HG03457 (cell line): ENCODE data around the gene POU6F2.
"Not testable (repeated sequence)": the region's sequence is repeated elsewhere in the genome, so short reads cannot be mapped to it uniquely, and the experiment has no call there.

Experiments
- ATAC-seq: cut with Tn5 transposase; IDR thresholded peaks from one replicate; pipeline ENCODE4 v1.9.1; 2021; ENCODE audit warnings: moderate number of reproducible peaks; ENCODE audit not compliant: unreplicated experiment

The POU6F2 gene

DNA sequence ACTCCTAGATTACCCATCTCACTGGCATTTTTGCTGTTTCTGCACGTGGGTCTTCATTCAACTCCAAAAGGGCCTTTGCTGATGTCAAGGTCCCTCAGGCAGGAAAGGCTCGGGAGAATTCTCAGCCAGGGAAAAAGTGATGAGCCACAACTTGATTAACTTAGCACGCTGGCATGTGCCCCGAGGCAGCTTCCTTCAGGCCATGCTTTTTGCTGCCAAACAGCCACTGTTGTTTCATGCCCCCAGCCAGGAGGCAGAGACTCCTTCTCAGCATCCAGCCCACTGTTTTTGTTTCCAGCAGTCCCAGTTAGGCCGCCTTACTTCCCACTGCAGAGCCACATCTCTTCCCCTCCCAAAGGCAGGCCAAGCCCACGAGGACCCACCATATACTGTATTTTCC is 322.0 kb downstream of the POU6F2 start:
- no peak for ATAC-seq

DNA sequence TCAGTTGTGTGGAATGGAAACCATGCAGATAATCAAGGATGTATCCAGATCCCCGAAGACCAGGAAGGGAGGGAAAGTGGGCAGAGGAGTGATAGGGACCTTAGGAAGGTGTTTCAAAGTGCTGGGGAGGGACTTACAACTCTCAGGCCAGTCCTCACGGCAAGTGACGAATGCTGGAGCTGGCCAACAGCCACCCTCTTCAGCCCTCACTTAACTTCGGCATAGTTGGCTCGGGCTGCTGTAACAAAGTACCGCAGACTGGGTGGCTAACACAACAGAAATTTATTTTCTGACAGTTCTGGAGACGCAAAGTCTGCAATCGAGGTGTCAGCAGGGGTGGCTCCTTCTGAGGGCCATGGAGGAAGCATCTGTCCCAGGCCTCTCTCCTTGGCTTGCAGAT is 322.6 kb downstream of the POU6F2 start:
- no peak for ATAC-seq

DNA sequence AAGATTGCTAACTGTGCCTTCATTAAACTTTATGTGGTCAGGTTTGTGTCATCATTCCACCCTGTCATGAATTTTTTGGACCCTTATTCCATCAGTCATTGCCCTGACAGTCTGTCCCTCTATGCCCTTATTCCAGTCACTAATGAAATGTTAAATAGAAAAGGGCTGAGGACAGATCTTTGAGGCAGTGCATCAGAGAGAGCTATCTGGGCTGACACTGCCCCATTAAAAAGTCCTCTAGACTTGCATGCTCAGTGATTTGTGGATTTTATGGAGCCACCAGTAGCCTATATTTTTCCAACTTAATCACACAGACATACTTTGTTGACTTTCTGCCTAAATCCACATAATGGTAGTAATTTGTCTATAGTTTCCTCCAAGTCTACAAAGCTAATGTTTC is 323.8 kb downstream of the POU6F2 start:
- no peak for ATAC-seq

DNA sequence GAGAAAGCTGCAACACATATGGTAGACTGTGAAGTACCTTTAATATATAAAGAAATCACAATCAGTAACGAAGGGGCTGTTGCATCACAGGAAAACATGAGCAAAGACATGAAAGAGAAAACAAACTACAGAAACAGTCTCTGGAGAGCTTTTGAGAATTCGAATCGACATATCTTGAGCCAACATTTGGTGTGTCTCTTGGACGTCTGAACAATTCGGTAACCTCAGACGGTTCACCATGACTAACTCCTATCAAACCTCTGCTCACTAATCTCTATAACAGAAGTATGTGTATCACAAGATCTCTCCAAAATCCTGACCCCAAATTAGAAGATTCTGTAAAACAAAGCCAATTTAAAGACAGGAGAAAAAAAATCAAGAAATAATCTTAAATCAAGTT is 326.5 kb downstream of the POU6F2 start:
- no peak for ATAC-seq

DNA sequence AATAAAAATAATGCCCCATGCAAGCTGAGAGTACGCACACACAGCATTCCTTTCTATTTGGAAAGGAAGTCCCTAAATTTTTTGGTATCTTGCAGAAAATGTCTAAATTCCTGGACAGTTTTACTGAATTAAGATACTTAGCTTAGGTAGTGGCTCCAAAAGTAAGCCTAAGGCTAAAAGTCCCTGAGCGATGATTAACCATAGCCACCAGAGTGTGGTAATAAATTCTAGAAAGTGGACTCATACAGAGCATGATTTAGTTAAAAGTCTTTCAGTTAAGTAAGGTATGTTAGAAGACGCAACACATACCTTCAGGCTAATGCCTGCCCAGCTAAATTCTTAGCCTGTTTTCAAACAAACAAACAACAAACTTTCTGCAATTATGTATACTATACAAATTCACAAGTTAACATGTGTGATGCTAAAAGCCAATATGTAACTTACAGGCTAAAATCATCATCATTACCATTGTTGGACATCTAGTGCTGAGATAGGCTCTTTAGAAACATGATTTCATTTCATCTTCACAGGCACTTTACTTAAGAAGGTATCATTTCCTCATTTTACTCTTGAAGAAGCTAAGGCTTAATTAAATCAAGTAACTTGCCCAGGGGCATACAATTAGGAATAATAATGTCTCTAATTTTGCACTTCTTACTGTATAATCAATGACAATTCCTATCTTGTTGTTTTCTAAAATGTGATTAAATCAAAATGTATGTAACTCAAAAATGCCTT is 327.1 kb downstream of the POU6F2 start:
- no peak for ATAC-seq

DNA sequence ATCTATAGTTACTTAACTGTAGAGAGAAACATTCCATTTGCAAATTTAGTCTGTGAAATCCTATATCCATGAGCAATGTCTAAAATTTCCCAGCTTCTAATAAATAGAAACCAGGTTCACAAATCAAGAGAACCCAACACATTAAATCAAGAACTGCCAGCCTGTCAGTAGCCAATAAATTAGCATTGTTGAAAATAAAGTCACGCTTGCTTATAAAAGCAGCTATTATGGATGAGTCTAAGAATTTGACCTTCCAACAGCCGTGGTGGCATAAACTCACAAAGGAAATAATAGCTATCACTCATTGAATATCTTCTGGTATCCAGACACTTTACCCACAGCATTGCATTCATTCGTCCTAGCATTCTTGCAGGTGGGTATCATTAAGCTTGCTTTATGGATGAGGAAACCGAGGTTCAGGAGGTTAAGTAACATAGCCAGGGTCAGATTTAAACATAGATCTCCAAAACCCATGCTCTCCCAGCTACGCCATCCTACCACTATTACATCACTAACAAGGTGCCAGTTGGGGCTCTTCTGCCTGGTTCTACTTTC is 328.4 kb downstream of the POU6F2 start:
- ATAC-seq: no peak

DNA sequence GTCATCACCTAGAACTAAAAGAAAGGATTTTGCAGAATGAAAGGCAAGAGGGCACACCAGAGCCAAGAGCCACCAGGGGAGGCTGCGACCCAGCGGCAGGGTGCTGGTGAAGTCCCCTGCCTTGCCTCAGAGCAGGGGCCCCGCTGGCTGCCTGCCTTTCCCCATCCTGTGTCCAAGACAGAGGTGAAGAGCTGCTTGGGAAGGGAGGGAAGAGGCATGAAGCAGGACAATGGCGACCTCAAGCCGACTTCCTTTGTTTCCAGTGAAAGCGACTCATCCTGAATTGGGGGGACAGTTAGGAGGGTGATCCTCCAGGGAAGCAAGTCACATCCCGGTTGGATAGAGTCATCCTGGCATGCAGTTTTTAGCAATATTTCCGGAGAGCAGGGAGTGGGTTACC is 333.0 kb downstream of the POU6F2 start:
- ATAC-seq: no peak

DNA sequence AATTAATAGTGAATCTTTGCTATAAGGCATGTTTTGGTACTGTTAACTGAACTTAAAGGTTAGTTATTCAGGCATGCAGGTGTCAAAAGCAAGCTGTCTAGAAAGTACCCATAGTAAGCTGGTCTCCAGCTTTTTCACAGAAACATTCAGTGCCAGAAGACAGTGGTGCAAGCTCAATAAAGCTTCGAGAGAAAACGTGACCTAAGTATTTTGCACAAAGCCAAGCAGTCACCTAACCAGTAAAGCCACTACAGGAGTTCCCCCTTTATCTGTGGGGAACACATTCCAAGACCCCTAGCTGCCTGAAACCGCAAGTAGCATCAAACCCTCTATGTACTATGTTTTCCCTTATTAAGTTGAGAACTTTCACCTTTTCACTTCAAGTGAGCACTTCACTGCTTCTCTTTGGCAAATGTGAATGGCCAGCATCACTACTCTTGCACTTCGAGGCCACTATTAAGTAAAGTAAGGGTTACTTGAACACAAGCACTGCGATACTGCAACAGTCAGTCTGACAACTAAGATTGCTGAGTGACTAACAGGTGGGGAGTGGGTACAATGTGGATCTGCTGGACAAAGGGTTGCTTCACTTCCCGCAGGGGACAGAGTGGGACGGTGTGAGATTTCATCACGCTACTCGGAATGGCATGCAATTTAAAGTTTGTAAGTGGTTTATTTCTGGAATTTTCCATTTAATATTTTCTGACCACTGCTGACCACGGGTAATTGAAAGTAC is 334.7 kb downstream of the POU6F2 start:
- no peak for ATAC-seq

DNA sequence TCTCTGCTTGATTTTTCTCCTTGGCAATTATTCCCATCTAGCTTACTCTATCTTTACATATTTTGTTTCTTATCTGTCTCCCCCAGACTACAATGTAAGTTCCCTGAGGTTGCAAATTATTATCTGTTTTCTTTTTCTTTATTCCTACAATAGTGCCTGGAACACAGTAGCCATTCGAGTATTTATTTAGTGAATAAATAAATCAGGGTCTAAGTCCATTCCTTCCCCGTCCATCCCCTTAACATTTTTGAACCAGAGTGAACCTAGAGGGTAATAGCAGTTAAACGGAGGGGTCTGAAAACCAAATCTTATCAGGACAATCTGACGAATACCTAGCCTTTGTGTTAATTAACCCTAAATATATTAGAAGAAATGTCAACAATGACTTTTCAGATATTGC is 335.7 kb downstream of the POU6F2 start:
- no peak for ATAC-seq

DNA sequence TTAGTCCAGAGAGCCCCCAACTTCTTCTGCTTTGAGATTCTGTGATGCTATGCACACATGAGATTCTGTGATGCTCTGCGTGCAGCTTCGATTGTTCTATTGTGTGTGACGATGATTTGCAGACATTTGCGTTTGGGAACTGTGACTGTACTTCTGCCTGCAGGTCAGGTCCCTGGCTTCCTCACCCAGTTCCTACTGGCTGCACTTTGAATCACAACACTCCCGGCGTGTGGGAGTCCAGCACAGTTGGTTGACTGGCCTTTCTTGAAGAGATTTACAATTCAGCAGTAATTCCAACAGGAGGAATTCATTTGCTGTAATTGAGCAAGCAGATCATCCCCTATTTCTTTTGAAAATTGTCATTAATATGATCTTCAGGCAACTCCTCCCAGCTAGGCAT is 336.3 kb downstream of the POU6F2 start:
- ATAC-seq: no peak

DNA sequence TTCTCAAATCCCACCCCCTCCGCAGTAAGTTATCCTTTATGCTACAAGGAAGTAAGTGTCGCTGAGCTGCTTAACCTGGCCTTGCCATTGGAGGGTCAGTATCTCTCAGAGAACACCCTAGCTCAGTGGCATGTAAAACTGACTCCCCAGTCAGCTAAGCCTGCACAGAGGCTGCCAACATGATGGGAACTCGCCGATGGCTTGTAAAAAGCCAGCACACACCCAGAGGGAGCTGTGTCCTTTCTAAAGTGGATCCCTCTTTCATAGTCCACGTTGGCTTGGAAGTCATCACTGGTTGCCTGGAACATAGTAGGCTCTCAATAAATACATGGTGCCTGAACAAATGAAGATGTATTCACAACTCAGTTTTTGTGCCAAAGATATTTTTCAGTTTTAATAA is 339.4 kb downstream of the POU6F2 start:
- ATAC-seq: no peak

DNA sequence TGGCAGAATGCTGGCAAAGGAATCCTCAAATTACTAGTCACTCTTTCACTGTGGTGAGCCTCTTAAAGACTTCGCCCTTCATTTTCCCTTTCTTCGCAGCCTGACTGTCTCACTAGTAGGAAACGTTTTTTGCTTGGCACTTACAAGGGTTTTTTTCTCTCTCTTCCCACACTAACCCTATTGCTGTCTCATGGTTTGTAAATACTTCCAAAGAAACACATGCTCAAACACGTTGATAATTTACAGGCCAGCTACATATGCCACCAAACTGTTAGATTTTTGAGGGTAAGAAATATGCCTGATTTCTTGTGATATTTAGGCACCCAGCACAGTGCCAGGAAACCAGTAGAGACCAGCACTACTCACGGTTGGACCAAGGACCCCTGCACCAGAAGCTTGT is 340.2 kb downstream of the POU6F2 start:
- ATAC-seq: no peak

DNA sequence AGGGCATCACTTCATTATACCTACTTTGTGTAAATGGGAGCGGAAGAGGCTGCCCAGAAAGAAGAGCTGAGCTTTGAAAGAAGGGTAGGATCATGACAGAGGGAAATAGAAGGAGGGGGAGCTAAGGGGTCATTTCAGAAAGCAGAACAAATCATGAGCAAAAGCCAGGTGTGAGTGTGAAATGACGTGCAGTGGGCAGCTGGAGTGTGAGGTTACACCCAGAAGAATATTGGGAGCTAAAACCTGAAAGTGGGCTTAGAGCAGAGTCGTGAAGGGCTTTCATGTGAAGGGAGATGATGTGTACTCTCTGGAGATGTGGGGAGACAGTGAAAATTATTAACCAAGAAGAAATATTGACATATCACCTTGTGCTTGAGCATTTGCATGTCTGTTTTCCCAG is 343.5 kb downstream of the POU6F2 start:
- no peak for ATAC-seq

DNA sequence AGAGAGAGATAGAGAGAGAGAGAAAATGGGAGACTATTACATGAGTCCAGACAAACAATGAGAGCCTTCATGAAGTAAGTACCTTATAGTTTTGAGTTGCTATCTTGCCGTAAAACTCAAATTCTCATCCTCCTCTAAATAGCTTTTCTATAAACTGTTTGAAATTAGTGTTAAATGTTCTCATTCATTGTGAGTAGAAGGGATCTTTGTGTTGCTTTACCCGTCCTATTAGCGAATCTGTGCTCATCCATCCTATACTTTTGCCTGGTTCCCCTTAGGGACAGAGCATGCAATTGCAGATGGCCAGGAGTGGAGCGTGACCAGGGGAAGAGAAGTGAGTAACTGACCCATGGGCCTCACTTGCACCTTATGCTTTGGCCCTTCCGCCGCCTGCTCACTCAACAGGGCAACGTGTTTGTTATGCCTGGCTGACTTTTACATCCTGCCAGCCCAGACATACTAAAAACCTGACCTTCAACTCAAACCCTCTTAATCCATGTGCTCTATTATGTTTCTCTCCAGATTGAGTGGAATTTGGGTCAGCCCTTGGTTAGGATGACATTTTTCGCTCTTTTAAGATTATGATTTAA is 344.3 kb downstream of the POU6F2 start:
- ATAC-seq: no peak

DNA sequence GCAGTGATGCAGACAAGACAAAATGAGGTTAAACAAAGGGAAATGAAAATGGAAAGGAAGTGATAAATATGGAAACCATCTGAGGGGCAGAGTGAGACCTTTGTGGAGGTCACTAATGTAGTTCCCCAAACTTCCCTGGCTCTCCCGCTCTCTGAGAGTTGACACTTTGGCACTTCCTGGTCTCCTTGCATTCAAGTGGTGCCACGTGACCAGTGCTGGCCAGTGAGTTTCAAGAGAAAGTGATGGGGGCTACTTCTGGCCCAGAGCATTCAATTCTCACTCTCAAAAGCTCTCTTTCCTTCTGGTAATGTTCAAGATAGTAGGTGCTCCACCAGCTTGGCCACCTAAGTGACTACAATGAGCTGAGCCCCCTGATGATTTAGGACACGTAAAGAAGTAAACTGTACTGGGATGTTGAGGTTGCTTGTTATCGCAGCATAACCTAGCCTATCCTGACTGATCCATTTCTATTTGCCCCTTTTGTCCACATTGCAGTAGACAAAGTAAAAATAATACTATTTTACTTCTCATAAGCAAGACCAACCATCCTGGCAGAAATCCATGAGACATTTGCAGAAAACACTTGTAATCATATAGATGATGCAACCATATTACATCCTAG is 346.5 kb downstream of the POU6F2 start:
- ATAC-seq: no peak

DNA sequence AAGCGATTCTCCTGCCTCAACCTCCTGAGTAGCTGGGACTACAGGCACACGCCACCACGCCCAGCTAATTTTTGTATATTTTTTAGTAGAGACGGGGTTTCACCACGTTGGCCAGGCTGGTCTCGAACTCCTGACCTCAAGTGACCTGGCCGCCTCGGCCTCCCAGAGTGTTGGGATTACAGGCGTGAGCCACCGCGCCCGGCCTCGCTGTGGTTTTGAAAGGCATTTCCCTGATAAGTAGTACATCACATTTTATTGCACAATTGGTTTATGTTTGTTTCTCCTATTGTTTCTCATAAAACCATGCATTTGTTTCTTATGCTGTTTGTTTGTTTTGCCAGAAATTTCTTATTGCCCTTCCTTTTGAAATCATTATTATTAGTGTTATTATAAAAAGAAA is 353.9 kb downstream of the POU6F2 start:
- not testable (repeated sequence) for ATAC-seq

DNA sequence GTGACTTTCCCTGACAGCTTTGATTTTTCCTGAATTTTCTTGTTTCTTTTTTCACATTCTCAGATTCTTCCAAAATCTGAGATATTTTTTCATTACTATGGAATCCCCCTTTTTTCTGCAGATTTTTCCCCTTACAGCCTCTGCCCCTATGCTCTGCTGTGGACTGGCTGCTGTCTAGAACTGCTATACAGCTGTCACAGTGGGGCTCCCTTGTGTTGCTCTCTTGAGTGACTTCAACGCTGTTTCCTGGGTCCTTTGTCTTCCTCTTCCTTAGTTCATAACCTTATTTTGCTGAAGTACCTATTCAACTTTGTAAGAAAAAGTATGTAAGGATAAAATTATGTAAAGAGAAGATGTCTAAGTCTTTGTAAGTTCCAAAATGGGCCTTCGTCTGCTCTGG is 354.4 kb downstream of the POU6F2 start:
- no peak for ATAC-seq

DNA sequence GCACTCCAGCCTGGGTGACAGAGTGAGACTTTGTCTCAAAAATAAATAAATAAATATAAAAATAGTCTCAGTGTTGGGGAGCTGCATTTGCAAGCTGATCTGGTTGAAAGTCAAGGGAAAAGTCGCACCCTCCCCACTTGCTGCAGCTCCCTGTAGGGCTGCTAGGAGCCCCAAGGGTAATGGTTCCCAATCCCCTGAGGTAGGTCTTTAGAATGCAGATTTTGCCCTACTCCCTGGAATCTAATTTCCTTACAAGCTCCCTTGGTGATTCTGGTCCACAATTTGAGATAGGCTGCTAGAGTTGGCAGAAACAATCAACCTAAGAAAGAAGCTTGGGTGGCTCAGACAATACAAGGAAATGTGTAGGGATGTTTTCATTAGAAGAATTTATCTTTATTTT is 356.0 kb downstream of the POU6F2 start:
- ATAC-seq: no peak

DNA sequence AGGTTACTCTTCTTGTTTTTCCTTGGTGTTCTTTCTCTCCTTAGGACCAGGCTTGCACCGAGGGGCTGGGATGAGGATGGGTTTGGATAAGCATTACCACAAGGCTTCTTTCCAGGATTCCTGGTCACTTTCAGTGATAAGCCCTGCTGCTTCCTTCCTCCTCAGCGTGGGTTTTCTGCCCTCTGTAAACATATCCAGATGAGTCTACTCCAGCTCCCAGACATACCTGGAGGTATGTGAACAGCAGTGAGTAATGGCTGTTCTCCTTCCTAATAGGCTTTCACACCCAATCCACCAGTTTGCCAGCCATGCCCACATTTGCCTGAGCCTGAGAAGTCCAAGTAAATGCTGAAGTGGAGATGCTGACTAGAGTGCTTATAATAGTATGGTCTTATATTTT is 358.7 kb downstream of the POU6F2 start:
- no peak for ATAC-seq

DNA sequence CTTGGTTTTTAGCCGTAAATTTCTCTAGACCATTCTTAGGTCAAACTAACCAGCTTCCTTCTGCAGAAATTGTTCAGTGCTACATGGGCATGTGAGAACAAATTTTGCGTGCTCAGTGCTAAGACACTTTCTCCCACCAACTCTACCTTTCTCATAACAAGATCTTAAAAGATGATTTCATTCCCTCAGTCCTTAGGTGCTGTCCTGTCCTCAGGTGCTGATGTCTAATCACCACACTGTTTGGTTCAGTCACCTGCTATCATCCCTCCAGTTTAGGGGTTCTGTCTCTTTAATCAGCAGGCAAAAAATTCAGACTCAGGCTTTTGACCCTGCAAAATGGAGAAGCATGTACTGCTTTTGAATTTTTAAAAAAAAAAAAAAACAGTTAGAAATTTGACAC is 361.0 kb downstream of the POU6F2 start:
- ATAC-seq: no peak

DNA sequence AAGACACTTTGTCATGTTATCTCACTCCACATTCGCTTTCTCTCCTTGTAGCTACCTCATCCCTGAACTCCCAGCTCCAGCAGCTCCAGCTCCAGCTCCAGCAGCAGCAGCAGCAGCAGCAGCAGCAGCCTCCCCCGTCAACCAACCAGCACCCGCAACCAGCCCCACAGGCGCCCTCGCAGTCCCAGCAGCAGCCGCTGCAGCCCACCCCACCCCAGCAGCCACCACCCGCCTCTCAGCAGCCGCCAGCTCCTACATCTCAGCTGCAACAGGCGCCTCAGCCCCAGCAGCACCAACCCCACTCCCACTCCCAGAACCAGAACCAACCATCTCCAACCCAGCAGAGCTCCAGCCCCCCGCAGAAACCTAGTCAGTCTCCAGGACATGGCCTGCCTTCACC is 361.9 kb downstream of the POU6F2 start:
- ATAC-seq: no peak

DNA sequence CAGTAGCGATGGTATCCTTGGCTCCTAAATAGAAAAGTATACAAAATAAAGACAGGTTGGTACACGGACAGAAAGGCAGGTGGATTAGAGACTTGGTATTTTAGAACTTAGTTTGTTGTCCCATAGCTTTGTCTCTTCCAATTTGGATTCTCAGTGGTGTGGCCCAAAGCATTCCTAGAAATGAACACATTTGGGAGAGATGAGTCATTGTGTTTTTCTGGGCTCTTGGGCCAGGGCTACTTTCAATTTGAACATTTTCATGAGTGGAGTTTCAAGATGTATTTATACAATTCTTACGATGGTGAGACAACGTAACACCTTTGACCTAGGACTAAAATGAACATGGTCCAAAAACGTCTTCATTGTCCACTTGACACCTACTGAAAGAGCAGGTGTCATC is 363.4 kb downstream of the POU6F2 start:
- no peak for ATAC-seq
